Measurements from ENCODE around the gene MYO16. TPM values are rescaled to one million over a fixed set of nuclear protein-coding genes. Genes with fewer than 3 reads are reported as not detected.

The MYO16 gene
- total and polyA plus RNA-seq, 4 donors = 11.7 to 51.7 (median 21.1) TPM

GRCh38 chr13:108615241-108615640 is 14.2 kb upstream of the MYO16 start:
- Histone ChIP-seq H3K4me1 (ENCODE audit: control insufficient read depth, insufficient read depth, low read length) (no peaks in the 10 kb centered on the region), H3K36me3 (ENCODE audit: control insufficient read depth, insufficient read depth, low read length) (no peaks in the 10 kb centered on the region), H3K27ac (ENCODE audit: low read depth, low read length) (no peak overlapping the region), H3K9me3 (ENCODE audit: control insufficient read depth, insufficient read depth, low read length) (no peaks in the 10 kb centered on the region), H3K4me3 (ENCODE audit: low read depth, low read length) (no peak overlapping the region), H3K27me3 (ENCODE audit: control insufficient read depth, insufficient read depth, low read length) (no peaks in the 10 kb centered on the region)
- no CpG with 5 or more reads among the region's 3 CpGs for WGBS (ENCODE audit: insufficient coverage)
- no peak for DNase-seq (ENCODE audit: low read depth in 4 of 6, low spot score in 6 of 6)

- H3K9me3 ChIP-seq (ENCODE audit: control insufficient read depth, insufficient read depth, low read length) = no peaks in the 10 kb centered on the region
- H3K27ac ChIP-seq (ENCODE audit: low read depth, low read length) = no peak overlapping the region
- WGBS (ENCODE audit: insufficient coverage) = no CpG with 5 or more reads among the region's 1 CpG
- no peaks in the 10 kb centered on the region for H3K36me3 ChIP-seq (ENCODE audit: control insufficient read depth, insufficient read depth, low read length)
- DNase-seq (ENCODE audit: low read depth in 4 of 6, low spot score in 6 of 6) = no peak
- no peaks in the 10 kb centered on the region for H3K4me1 ChIP-seq (ENCODE audit: control insufficient read depth, insufficient read depth, low read length)
- no peaks in the 10 kb centered on the region for H3K27me3 ChIP-seq (ENCODE audit: control insufficient read depth, insufficient read depth, low read length)
- H3K4me3 ChIP-seq (ENCODE audit: low read depth, low read length) = no peak overlapping the region
These were observed 11.2 kb upstream of the MYO16 start for GRCh38 chr13:108618233-108618632.

GRCh38 chr13:108621462-108621861 is 7.9 kb upstream of the MYO16 start:
- no peak overlapping the region for H3K4me3 ChIP-seq (ENCODE audit: low read depth, low read length)
- no peak for DNase-seq (ENCODE audit: low read depth in 4 of 6, low spot score in 6 of 6)
- H3K27me3 ChIP-seq (ENCODE audit: control insufficient read depth, insufficient read depth, low read length) = no peaks in the 10 kb centered on the region
- H3K36me3 ChIP-seq (ENCODE audit: control insufficient read depth, insufficient read depth, low read length) = no peaks in the 10 kb centered on the region
- no peak overlapping the region for H3K27ac ChIP-seq (ENCODE audit: low read depth, low read length)
- no peaks in the 10 kb centered on the region for H3K4me1 ChIP-seq (ENCODE audit: control insufficient read depth, insufficient read depth, low read length)
- no peaks in the 10 kb centered on the region for H3K9me3 ChIP-seq (ENCODE audit: control insufficient read depth, insufficient read depth, low read length)
- 68% methylated on average over 6 of the region's 7 CpGs for WGBS (ENCODE audit: insufficient coverage)

- H3K36me3 ChIP-seq (ENCODE audit: control insufficient read depth, insufficient read depth, low read length) = no peaks in the 10 kb centered on the region
- H3K4me3 ChIP-seq (ENCODE audit: low read depth, low read length) = no peak overlapping the region
- no peak overlapping the region for H3K27ac ChIP-seq (ENCODE audit: low read depth, low read length)
- no peaks in the 10 kb centered on the region for H3K9me3 ChIP-seq (ENCODE audit: control insufficient read depth, insufficient read depth, low read length)
- WGBS (ENCODE audit: insufficient coverage) = no CpG with 5 or more reads among the region's 3 CpGs
- H3K4me1 ChIP-seq (ENCODE audit: control insufficient read depth, insufficient read depth, low read length) = no peaks in the 10 kb centered on the region
- H3K27me3 ChIP-seq (ENCODE audit: control insufficient read depth, insufficient read depth, low read length) = no peaks in the 10 kb centered on the region
- no peak for DNase-seq (ENCODE audit: low read depth in 4 of 6, low spot score in 6 of 6)
These were observed 5.3 kb upstream of the MYO16 start for GRCh38 chr13:108624108-108624507.

GRCh38 chr13:108624979-108625378 is 4.4 kb upstream of the MYO16 start:
- 92% methylated on average over 2 of the region's 4 CpGs for WGBS (ENCODE audit: insufficient coverage)
- Histone ChIP-seq H3K4me3 (ENCODE audit: low read depth, low read length) (no peak overlapping the region), H3K9me3 (ENCODE audit: control insufficient read depth, insufficient read depth, low read length) (no peaks in the 10 kb centered on the region), H3K27ac (ENCODE audit: low read depth, low read length) (no peak overlapping the region), H3K4me1 (ENCODE audit: control insufficient read depth, insufficient read depth, low read length) (no peaks in the 10 kb centered on the region), H3K36me3 (ENCODE audit: control insufficient read depth, insufficient read depth, low read length) (no peaks in the 10 kb centered on the region), H3K27me3 (ENCODE audit: control insufficient read depth, insufficient read depth, low read length) (no peaks in the 10 kb centered on the region)
- no peak for DNase-seq (ENCODE audit: low read depth in 4 of 6, low spot score in 6 of 6)

GRCh38 chr13:108629988-108630387 is 577 bp downstream of the MYO16 start:
- 60% methylated on average over 1 of the region's 1 CpG for WGBS (ENCODE audit: insufficient coverage)
- no peak overlapping the region for H3K27ac ChIP-seq (ENCODE audit: low read depth, low read length)
- peak overlapping the region; percentile 1 for H3K4me3 ChIP-seq (ENCODE audit: low read depth, low read length)

DNA sequence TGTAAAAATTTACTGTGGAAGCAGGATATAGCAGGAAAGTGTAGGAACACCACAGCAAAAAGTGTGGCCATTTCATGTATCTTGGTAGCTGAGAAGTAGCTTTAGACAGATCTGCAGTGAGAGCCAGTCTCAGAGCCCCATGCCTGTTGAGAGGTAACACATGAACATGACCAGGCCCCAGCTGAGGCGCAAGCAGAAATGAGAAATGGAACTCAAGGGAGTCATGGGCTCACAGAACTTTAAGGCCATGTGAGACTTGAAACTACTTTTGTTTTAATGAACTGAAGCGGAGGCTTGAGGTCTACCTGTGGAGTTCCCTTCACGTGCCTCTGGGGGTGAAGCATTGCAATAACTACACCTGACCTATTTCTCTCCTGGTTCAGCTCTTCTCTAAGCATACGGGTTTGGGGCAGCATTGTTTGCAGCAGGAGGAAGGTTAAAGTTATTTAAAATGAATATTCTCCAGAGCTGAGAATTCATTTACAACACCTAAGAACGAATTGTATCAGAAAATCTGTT is 3.3 kb downstream of the MYO16 start:
- H3K27me3 ChIP-seq (ENCODE audit: control insufficient read depth, insufficient read depth, low read length) = no peaks in the 10 kb centered on the region
- no peaks in the 10 kb centered on the region for H3K4me1 ChIP-seq (ENCODE audit: control insufficient read depth, insufficient read depth, low read length)
- H3K36me3 ChIP-seq (ENCODE audit: control insufficient read depth, insufficient read depth, low read length) = no peaks in the 10 kb centered on the region
- H3K27ac ChIP-seq (ENCODE audit: low read depth, low read length) = no peak overlapping the region
- no peak for DNase-seq (ENCODE audit: low read depth in 4 of 6, low spot score in 6 of 6)
- no peak overlapping the region for H3K4me3 ChIP-seq (ENCODE audit: low read depth, low read length)
- WGBS (ENCODE audit: insufficient coverage) = 90% methylated on average over 2 of the region's 5 CpGs
- no peaks in the 10 kb centered on the region for H3K9me3 ChIP-seq (ENCODE audit: control insufficient read depth, insufficient read depth, low read length)

More at GRCh38 chr13:108629988-108630387, 577 bp downstream of the MYO16 start:
- no peaks in the 10 kb centered on the region for H3K36me3 ChIP-seq (ENCODE audit: control insufficient read depth, insufficient read depth, low read length)
- DNase-seq (ENCODE audit: low read depth in 4 of 6, low spot score in 6 of 6) = no peak
- H3K27me3 ChIP-seq (ENCODE audit: control insufficient read depth, insufficient read depth, low read length) = no peaks in the 10 kb centered on the region
- H3K9me3 ChIP-seq (ENCODE audit: control insufficient read depth, insufficient read depth, low read length) = no peaks in the 10 kb centered on the region
- H3K4me1 ChIP-seq (ENCODE audit: control insufficient read depth, insufficient read depth, low read length) = no peaks in the 10 kb centered on the region

DNA sequence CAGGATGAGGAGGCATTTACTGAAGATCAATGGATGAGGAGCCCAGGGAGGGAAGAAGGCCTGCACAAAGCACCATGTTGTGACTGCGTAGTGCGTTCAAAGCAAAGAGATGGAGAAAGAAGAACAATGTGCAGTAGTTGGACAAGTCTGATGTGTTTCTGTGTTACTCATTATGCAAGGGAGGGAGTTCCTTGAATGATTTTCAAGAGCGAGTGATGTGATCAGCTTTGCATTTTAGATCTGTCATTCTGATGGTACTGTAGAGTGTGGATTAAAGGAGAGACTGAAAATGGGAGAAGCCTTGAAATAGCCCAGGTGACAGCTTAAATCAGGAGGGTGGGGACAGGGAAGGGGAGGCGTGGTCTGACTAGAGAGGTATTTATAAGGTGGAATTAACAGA is 9.5 kb downstream of the MYO16 start:
- Histone ChIP-seq H3K27ac (ENCODE audit: low read depth, low read length) (no peak overlapping the region), H3K4me3 (ENCODE audit: low read depth, low read length) (no peak overlapping the region), H3K27me3 (ENCODE audit: control insufficient read depth, insufficient read depth, low read length) (no peaks in the 10 kb centered on the region), H3K4me1 (ENCODE audit: control insufficient read depth, insufficient read depth, low read length) (no peaks in the 10 kb centered on the region), H3K9me3 (ENCODE audit: control insufficient read depth, insufficient read depth, low read length) (no peaks in the 10 kb centered on the region), H3K36me3 (ENCODE audit: control insufficient read depth, insufficient read depth, low read length) (no peaks in the 10 kb centered on the region)
- WGBS (ENCODE audit: insufficient coverage) = 86% methylated on average over 3 of the region's 4 CpGs
- DNase-seq (ENCODE audit: low read depth in 4 of 6, low spot score in 6 of 6) = no peak

DNA sequence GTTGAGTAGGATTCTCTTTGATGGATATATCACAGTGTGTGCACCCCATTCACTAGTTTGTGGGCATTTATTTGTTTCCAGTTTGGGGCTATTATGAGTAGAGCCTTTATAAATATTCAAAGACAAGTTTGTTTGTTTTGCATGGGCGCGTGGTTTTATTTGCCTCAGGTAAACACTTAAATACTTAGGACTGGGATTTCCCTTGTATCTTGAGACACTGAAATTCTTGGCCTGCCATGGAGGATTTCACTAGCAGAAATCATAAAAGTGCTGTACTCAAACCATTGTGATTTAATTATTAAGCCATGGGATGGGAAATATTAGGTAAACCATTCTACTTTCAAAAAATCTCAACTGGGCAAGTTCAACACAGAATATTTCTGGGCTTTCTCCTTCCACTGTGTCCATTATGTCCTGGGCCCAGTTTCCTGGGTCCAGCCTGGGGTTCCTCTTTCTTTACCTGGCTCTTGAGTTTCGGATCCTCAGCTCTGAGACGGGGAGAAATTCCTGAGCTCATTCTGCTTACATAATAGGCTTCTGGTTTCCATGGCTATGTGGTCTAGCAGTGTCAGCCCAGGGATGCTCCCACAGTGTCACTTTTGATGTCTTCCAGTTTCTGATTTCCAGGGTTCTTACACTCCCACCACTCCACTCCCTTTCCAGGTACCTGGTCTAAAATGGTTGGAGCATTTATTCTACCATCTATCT is 14.4 kb downstream of the MYO16 start:
- Histone ChIP-seq H3K27ac (ENCODE audit: low read depth, low read length) (no peak overlapping the region), H3K4me1 (ENCODE audit: control insufficient read depth, insufficient read depth, low read length) (no peaks in the 10 kb centered on the region), H3K4me3 (ENCODE audit: low read depth, low read length) (no peak overlapping the region), H3K9me3 (ENCODE audit: control insufficient read depth, insufficient read depth, low read length) (no peaks in the 10 kb centered on the region), H3K27me3 (ENCODE audit: control insufficient read depth, insufficient read depth, low read length) (no peaks in the 10 kb centered on the region), H3K36me3 (ENCODE audit: control insufficient read depth, insufficient read depth, low read length) (no peaks in the 10 kb centered on the region)
- 93% methylated on average over 2 of the region's 4 CpGs for WGBS (ENCODE audit: insufficient coverage)
- DNase-seq (ENCODE audit: low read depth in 4 of 6, low spot score in 6 of 6) = no peak

- no peaks in the 10 kb centered on the region for H3K4me1 ChIP-seq (ENCODE audit: control insufficient read depth, insufficient read depth, low read length)
- H3K27me3 ChIP-seq (ENCODE audit: control insufficient read depth, insufficient read depth, low read length) = no peaks in the 10 kb centered on the region
- H3K4me3 ChIP-seq (ENCODE audit: low read depth, low read length) = no peak overlapping the region
- no peaks in the 10 kb centered on the region for H3K9me3 ChIP-seq (ENCODE audit: control insufficient read depth, insufficient read depth, low read length)
- H3K27ac ChIP-seq (ENCODE audit: low read depth, low read length) = no peak overlapping the region
- no peaks in the 10 kb centered on the region for H3K36me3 ChIP-seq (ENCODE audit: control insufficient read depth, insufficient read depth, low read length)
- 92% methylated on average over 4 of the region's 5 CpGs for WGBS (ENCODE audit: insufficient coverage)
- no peak for DNase-seq (ENCODE audit: low read depth in 4 of 6, low spot score in 6 of 6)
These were observed 16.0 kb downstream of the MYO16 start for GRCh38 chr13:108645376-108645775.
